Common myeloid progenitor, CD34-positive (primary cell): Measurements from ENCODE around the gene EXOC1L.

Source experiments
- CTCF ChIA-PET: fragments of 350-600 bp; sonication (Branson Sonifier 250); formaldehyde crosslinking; loops from one replicate; lab custom pipeline; 2021; ENCODE audit warnings: antibody characterized with exemption; lab: Charles Lee
- POLR2A ChIA-PET: fragments of 350-600 bp; sonication (Branson Sonifier 250); formaldehyde crosslinking; loops from one replicate; lab custom pipeline; 2021; ENCODE audit warnings: antibody characterized with exemption; lab: Charles Lee
- DNase-seq, 3 donors: peaks; one replicate each; pipeline versions ENCODE4 v3.0.0 to v3.0.0-alpha.2; 2013
- H3K27ac ChIP-seq, 2 experiments: 1 replicate in 1 of 2; 2 replicates in 1 of 2; pipeline ENCODE4 v1.7.0; 2013; ENCODE audit warnings: inconsistent platforms in 2 of 2, low read length in 2 of 2, mild to moderate bottlenecking in 2 of 2, low read depth in 1 of 2, moderate library complexity in 1 of 2; ENCODE audit not compliant: severe bottlenecking in 2 of 2, insufficient read depth in 1 of 2, poor library complexity in 1 of 2
- H3K27me3 ChIP-seq, 5 experiments: replicated peaks in 2 of 5; 1 replicate in 3 of 5; 2 replicates in 2 of 5; pipeline versions ENCODE4 v1.6.1 to v1.7.0; 2013; ENCODE audit warnings: low read length in 4 of 5, mild to moderate bottlenecking in 2 of 5, moderate library complexity in 2 of 5, inconsistent platforms in 1 of 5; ENCODE audit not compliant: insufficient read depth in 5 of 5, control insufficient read depth in 4 of 5
- H3K36me3 ChIP-seq, 4 experiments: 1 replicate in 2 of 4; 2 replicates in 2 of 4; pipeline versions ENCODE4 v1.6.1 to v1.7.0; 2013; ENCODE audit warnings: low read length in 3 of 4, control low read depth in 1 of 4, mild to moderate bottlenecking in 1 of 4; ENCODE audit not compliant: control insufficient read depth in 4 of 4, insufficient read depth in 4 of 4
- H3K4me1 ChIP-seq, 4 experiments: 1 replicate in 3 of 4; 2 replicates in 1 of 4; pipeline versions ENCODE4 v1.6.1 to v1.7.1; 2013; ENCODE audit warnings: low read length in 3 of 4, mild to moderate bottlenecking in 3 of 4, control low read depth in 1 of 4, inconsistent platforms in 1 of 4, moderate library complexity in 1 of 4; ENCODE audit not compliant: control insufficient read depth in 4 of 4, insufficient read depth in 4 of 4; ENCODE audit errors: control extremely low read depth in 1 of 4
- H3K4me3 ChIP-seq, 7 experiments: 1 replicate in 4 of 7; 2 replicates in 3 of 7; pipeline versions ENCODE4 v1.5.1 to v1.7.0; 2013; ENCODE audit warnings: mild to moderate bottlenecking in 7 of 7, low read length in 6 of 7, moderate library complexity in 6 of 7, inconsistent platforms in 2 of 7, low read depth in 2 of 7, control low read depth in 1 of 7; ENCODE audit not compliant: insufficient read depth in 4 of 7, control insufficient read depth in 1 of 7; ENCODE audit errors: extremely low read depth in 1 of 7
- H3K9me3 ChIP-seq, 5 experiments: 1 replicate in 4 of 5; 2 replicates in 1 of 5; pipeline versions ENCODE4 v1.6.1 to v1.7.1; 2013; ENCODE audit warnings: low read length in 4 of 5, mild to moderate bottlenecking in 2 of 5, inconsistent platforms in 1 of 5, low read depth in 1 of 5, moderate library complexity in 1 of 5; ENCODE audit not compliant: control insufficient read depth in 4 of 5, insufficient read depth in 2 of 5; ENCODE audit errors: control extremely low read depth in 1 of 5
- WGBS: methylation state at CpG from one replicate; pipeline ENCODE4 v1.1.5; 2013; ENCODE audit not compliant: insufficient coverage; 5-methylcytosine and 5-hydroxymethylcytosine counted together

The EXOC1L gene

GRCh38 chr4:55864577-55865223 is 45.1 kb downstream of the EXOC1L start:
- H3K9me3 ChIP-seq: no peaks in the 10 kb centered on the region
- CTCF ChIA-PET: interaction anchor here (1.1 to 1.9 kb wide), 3 partner anchors 10 to 456 kb away, joined by 3 to 5 read pairs (median 4); partner anchors contain the start of gene EXOC1
- peaks cover 12 to 66% (median 26%) of the 10 kb centered on the region in 4 experiments for H3K36me3 ChIP-seq
- WGBS: no CpG with 5 or more reads among the region's 1 CpG
- no peak overlapping the region for H3K4me3 ChIP-seq
- peaks cover 4 to 11% (median 8%) of the 10 kb centered on the region in 4 experiments for H3K4me1 ChIP-seq
- no peaks in the 10 kb centered on the region for H3K27me3 ChIP-seq
- DNase-seq: no peak
- no peak overlapping the region for H3K27ac ChIP-seq
- POLR2A ChIA-PET: interaction anchor here (0.6 kb wide), 1 partner anchor 254 kb away, joined by 6 read pairs; no protein-coding TSS in a partner anchor

GRCh38 chr4:55865228-55865806 is 45.7 kb downstream of the EXOC1L start:
- Histone ChIP-seq H3K4me1 (peaks cover 4 to 11% (median 8%) of the 10 kb centered on the region in 4 experiments), H3K27ac (no peak overlapping the region), H3K36me3 (peaks cover 12 to 66% (median 27%) of the 10 kb centered on the region in 4 experiments), H3K9me3 (no peaks in the 10 kb centered on the region), H3K4me3 (no peak overlapping the region), H3K27me3 (no peaks in the 10 kb centered on the region)
- WGBS: 100% methylated on average over 1 of the region's 2 CpGs
- ChIA-PET POLR2A (no interaction called here), CTCF (interaction anchor here (1.3 to 3.4 kb wide), 3 partner anchors 12 to 456 kb away, joined by 4 to 19 read pairs (median 5); partner anchors contain the start of gene EXOC1)
- DNase-seq: peak in 2 of 3 donors; percentile 32 to 41

- no peaks in the 10 kb centered on the region for H3K27me3 ChIP-seq
- ChIA-PET CTCF (interaction anchor here (0.6 to 3.4 kb wide), 11 partner anchors 9 to 1040 kb away, joined by 3 to 19 read pairs (median 4); partner anchors contain the start of gene EXOC1), POLR2A (interaction anchor here (0.5 kb wide), 1 partner anchor 293 kb away, joined by 3 read pairs; no protein-coding TSS in a partner anchor)
- no peaks in the 10 kb centered on the region for H3K9me3 ChIP-seq
- peaks cover 4 to 11% (median 8%) of the 10 kb centered on the region in 4 experiments for H3K4me1 ChIP-seq
- peak overlapping the region; percentile 27 to 63 for H3K27ac ChIP-seq
- H3K4me3 ChIP-seq: no peak overlapping the region
- no CpG with 5 or more reads among the region's 2 CpGs for WGBS
- DNase-seq: peak; percentile 63 to 89 (median 83)
- peaks cover 15 to 67% (median 27%) of the 10 kb centered on the region in 4 experiments for H3K36me3 ChIP-seq
These were observed 46.8 kb downstream of the EXOC1L start for GRCh38 chr4:55866290-55866907.

GRCh38 chr4:55866973-55867574 is 47.5 kb downstream of the EXOC1L start:
- H3K27me3 ChIP-seq: no peaks in the 10 kb centered on the region
- POLR2A ChIA-PET: no interaction called here
- H3K4me1 ChIP-seq: peaks cover 4 to 11% (median 8%) of the 10 kb centered on the region in 4 experiments
- peak overlapping the region in 1 of 2 experiments; percentile 63 for H3K27ac ChIP-seq
- WGBS: no CpG with 5 or more reads among the region's 4 CpGs
- CTCF ChIA-PET: interaction anchor here (0.6 to 3.4 kb wide), 16 partner anchors 9 to 539 kb away, joined by 3 to 19 read pairs (median 4); partner anchors contain the start of genes EXOC1 and EXOC1L
- peak; percentile 52 to 80 (median 72) for DNase-seq
- no peak overlapping the region for H3K4me3 ChIP-seq
- H3K36me3 ChIP-seq: peaks cover 19 to 72% (median 30%) of the 10 kb centered on the region in 4 experiments
- H3K9me3 ChIP-seq: no peaks in the 10 kb centered on the region

GRCh38 chr4:55868581-55869090 is 49.0 kb downstream of the EXOC1L start:
- H3K27me3 ChIP-seq: no peaks in the 10 kb centered on the region
- H3K4me3 ChIP-seq: no peak overlapping the region
- CTCF ChIA-PET: interaction anchor here (3.4 kb wide), 1 partner anchor 8 kb away, joined by 19 read pairs; no protein-coding TSS in a partner anchor
- H3K27ac ChIP-seq: no peak overlapping the region
- H3K9me3 ChIP-seq: no peaks in the 10 kb centered on the region
- 100% methylated on average over 1 of the region's 1 CpG for WGBS
- peaks cover 11 to 73% (median 29%) of the 10 kb centered on the region in 4 experiments for H3K36me3 ChIP-seq
- DNase-seq: no peak
- POLR2A ChIA-PET: no interaction called here
- H3K4me1 ChIP-seq: peaks cover 4 to 11% (median 8%) of the 10 kb centered on the region in 4 experiments

- no peak overlapping the region for H3K4me3 ChIP-seq
- H3K27me3 ChIP-seq: no peaks in the 10 kb centered on the region
- peaks cover 13 to 62% (median 34%) of the 10 kb centered on the region in 4 experiments for H3K36me3 ChIP-seq
- H3K27ac ChIP-seq: no peak overlapping the region
- no peaks in the 10 kb centered on the region for H3K9me3 ChIP-seq
- POLR2A ChIA-PET: no interaction called here
- peaks cover under 1 to 5% (median 4%) of the 10 kb centered on the region in 4 experiments for H3K4me1 ChIP-seq
- WGBS: 98% methylated on average over 5 of the region's 5 CpGs
- DNase-seq: no peak
- CTCF ChIA-PET: no interaction called here
These were observed 51.8 kb downstream of the EXOC1L start for GRCh38 chr4:55871299-55871800.
